DMS 273 (cell line): Measurements from ENCODE around the gene SERPINC1.
"Not testable (repeated sequence)": the region's sequence is repeated elsewhere in the genome, so short reads cannot be mapped to it uniquely, and the experiment has no call there.

Source experiments
- DNase-seq: peaks from one replicate; lab custom pipeline; 2025; ENCODE audit not compliant: unreplicated experiment; lab: John Stamatoyannopoulos, UW

The SERPINC1 gene

GRCh38 chr1:173863224-173864161 lies 53.6 kb downstream of the SERPINC1 start:
- peak; percentile 73 for DNase-seq

- peak; percentile 77 for DNase-seq
These were observed 54.3 kb downstream of the SERPINC1 start for GRCh38 chr1:173862769-173863223.

DNA sequence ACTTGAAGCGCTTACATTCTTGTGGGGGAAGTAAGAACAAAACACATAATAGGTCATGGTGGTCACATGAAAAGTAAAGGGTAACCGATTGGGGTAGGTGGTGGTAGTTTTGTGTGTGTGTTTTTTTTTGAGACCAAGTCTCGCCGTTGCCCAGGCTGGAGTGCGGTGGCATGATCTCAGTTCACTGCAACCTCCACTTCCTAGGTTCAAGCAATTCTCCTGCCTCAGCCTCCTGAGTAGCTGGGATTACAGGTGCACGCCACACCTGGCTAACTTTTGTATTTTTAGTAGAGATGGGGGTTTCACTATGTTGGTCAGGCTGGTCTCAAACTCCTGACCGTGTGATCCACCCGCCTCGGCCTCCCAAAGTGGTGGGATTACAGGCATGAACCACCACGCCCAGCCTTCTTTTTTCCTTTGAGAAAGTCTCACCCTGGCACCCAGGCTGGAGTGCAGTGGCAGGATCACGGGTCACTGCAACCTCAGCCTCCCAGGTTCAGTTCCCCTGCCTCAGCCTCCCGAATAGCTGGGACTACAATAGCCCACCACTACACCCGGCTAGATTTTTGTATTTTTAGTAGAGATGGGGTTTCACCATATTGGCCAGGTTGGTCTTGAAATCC lies 54.9 kb downstream of the SERPINC1 start:
- DNase-seq: peak; percentile 80

DNA sequence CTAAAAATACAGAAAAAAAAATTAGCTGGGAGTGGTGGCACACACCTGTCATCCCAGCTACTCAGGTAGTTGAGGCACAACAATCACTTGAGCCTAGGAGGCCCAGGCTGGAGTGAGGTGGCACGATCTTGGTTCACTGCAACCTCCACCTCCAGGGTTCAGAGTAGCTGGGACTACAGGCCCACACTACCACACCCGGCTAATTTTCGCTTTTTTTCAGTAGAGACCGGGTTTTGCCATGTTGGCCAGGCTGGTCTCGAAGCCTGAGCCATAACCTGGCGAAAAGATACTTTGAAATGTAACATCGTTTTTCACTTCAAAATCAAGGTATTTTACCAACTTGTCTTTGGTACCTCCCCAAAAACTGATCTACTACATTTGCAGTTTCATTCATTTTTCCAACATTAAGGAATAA lies 55.4 kb downstream of the SERPINC1 start:
- peak; percentile 80 for DNase-seq

GRCh38 chr1:173860065-173860464 lies 57.1 kb downstream of the SERPINC1 start:
- peak; percentile 62 for DNase-seq

- not testable (repeated sequence) for DNase-seq
These were observed 57.6 kb downstream of the SERPINC1 start for GRCh38 chr1:173859547-173859946.

- peak; percentile 26 for DNase-seq
These were observed 59.7 kb downstream of the SERPINC1 start for GRCh38 chr1:173857363-173857917.

DNA sequence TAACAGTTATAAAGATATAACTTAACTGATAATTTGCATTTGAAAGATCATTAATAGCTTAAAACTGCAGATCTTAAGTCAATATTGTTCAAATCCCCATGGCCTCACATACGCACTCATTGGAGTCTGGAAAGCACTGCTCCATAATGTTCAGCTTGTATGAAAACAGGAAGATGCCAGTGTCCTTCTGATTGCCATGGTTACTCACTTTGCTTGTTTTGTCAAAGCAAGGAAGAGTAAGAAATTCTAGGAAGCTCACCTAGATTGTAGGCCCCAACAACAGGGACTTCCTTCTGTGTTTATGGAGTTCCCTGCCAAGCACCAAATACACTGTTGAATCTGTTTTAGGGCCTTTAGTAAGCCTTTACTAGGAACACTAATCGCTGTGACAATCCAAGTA lies 60.2 kb downstream of the SERPINC1 start:
- peak; percentile 22 for DNase-seq

- DNase-seq: peak; percentile 14
These were observed 61.1 kb downstream of the SERPINC1 start for GRCh38 chr1:173856014-173856413.
